ENCODE data around the gene PKNOX1. TPM values are rescaled to one million over a fixed set of nuclear protein-coding genes. Genes with fewer than 3 reads are reported as not detected.
A peak's percentile ranks its signal among the peaks of the same experiment; 100 is the strongest.
"Not testable (repeated sequence)": the region's sequence is repeated elsewhere in the genome, so short reads cannot be mapped to it uniquely, and the experiment has no call there.

Gene PKNOX1
- total and polyA plus RNA-seq, 9 donors, result 13.2 to 18.7 (median 16.7) TPM

DNA sequence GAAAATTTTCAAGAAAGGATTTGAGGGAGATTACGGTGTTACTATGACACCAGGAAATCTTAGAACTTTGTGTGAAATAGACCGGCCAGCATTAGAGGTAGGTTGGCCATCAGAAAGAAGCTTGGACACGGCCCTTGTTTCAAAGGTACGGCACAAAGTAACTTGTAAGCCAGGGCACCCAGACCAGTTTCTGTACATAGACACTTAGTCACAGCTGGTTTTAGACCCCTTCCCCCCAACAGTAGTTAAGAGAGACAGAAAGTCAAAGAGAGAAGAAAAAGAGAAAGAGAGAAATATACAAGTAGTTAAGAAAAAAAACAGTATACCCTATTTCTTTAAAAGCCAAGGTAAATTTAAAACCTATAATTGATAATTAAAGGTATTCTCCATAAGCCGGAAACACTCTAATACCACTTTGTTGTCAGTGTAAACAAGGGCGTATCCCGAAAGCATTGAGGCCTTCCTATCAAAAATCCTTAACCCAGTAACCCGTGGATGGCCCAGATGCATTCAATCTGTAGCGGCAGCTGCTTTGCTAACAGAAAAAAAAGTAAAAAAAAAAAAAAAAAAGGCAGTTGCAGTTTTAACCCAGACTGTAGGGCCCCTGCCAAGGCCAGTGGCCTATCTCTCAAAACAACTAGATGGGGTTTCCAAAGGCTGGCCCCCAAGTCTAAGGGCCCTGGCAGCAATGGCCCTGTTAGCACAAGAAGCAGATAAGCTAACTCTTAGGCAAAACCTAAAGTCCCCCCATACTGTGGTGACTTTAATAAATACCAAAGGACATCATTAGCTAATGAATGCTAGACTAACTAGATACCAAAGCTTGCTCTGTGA, 41.0 kb upstream of the PKNOX1 start:
- not testable (repeated sequence) for H3K36me3 ChIP-seq (ENCODE audit: control insufficient read depth, insufficient read depth, low read length); H3K9me3 ChIP-seq (replicated peaks; ENCODE audit: control insufficient read depth, low read depth, low read length); H3K27me3 ChIP-seq (ENCODE audit: control insufficient read depth, insufficient read depth, low read length); H3K4me3 ChIP-seq (ENCODE audit: low read length)
- H3K27ac ChIP-seq (ENCODE audit: low read length), result peak overlapping the region; percentile 52
- DNase-seq, result peak; percentile 44
- WGBS (ENCODE audit: insufficient coverage), result no CpG with 5 or more reads among the region's 9 CpGs
- peaks cover 13% of the 10 kb centered on the region for H3K4me1 ChIP-seq (ENCODE audit: control insufficient read depth, insufficient read depth, low read length)

DNA sequence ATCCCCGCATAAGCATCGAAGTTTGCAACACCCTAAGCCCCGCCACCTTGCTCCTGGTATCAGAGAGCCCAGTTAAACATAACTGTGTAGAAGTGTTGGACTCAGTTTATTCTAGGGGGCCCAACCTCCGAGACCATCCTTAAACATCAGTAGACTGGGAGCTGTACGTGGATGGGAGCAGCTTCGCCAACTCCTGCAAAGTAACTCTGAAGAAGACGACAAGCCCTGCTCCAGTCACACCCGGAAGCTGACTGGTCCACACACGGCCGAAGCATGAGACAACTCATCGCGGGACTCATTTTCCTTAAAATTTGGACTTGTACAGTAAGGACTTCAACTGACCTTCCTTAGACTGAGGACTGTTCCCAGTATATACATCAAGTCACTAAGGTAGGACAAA, 40.4 kb upstream of the PKNOX1 start:
- 93% methylated on average over 2 of the region's 12 CpGs for WGBS (ENCODE audit: insufficient coverage)
- DNase-seq; H3K27ac ChIP-seq (ENCODE audit: low read length); H3K27me3 ChIP-seq (ENCODE audit: control insufficient read depth, insufficient read depth, low read length); H3K9me3 ChIP-seq (replicated peaks; ENCODE audit: control insufficient read depth, low read depth, low read length); H3K4me3 ChIP-seq (ENCODE audit: low read length); H3K36me3 ChIP-seq (ENCODE audit: control insufficient read depth, insufficient read depth, low read length): not testable (repeated sequence)
- H3K4me1 ChIP-seq (ENCODE audit: control insufficient read depth, insufficient read depth, low read length), result peaks cover 20% of the 10 kb centered on the region

GRCh38 chr21:42936360-42936759, 38.0 kb upstream of the PKNOX1 start:
- WGBS (ENCODE audit: insufficient coverage), result 100% methylated on average over 1 of the region's 5 CpGs
- peaks cover 35% of the 10 kb centered on the region for H3K4me1 ChIP-seq (ENCODE audit: control insufficient read depth, insufficient read depth, low read length)
- H3K36me3 ChIP-seq (ENCODE audit: control insufficient read depth, insufficient read depth, low read length); DNase-seq; H3K9me3 ChIP-seq (replicated peaks; ENCODE audit: control insufficient read depth, low read depth, low read length); H3K27me3 ChIP-seq (ENCODE audit: control insufficient read depth, insufficient read depth, low read length); H3K27ac ChIP-seq (ENCODE audit: low read length); H3K4me3 ChIP-seq (ENCODE audit: low read length): not testable (repeated sequence)

- DNase-seq; H3K4me3 ChIP-seq (ENCODE audit: low read length); H3K27ac ChIP-seq (ENCODE audit: low read length); H3K36me3 ChIP-seq (ENCODE audit: control insufficient read depth, insufficient read depth, low read length); H3K9me3 ChIP-seq (replicated peaks; ENCODE audit: control insufficient read depth, low read depth, low read length); H3K27me3 ChIP-seq (ENCODE audit: control insufficient read depth, insufficient read depth, low read length): not testable (repeated sequence)
- WGBS (ENCODE audit: insufficient coverage), result 90% methylated on average over 9 of the region's 16 CpGs
- H3K4me1 ChIP-seq (ENCODE audit: control insufficient read depth, insufficient read depth, low read length), result peaks cover 35% of the 10 kb centered on the region
Measured at GRCh38 chr21:42937034-42937940, 37.1 kb upstream of the PKNOX1 start.

GRCh38 chr21:42937960-42938605, 36.3 kb upstream of the PKNOX1 start:
- Histone ChIP-seq H3K27me3 (ENCODE audit: control insufficient read depth, insufficient read depth, low read length) (no peaks in the 10 kb centered on the region), H3K4me3 (ENCODE audit: low read length) (no peak overlapping the region), H3K36me3 (ENCODE audit: control insufficient read depth, insufficient read depth, low read length) (no peaks in the 10 kb centered on the region), H3K27ac (ENCODE audit: low read length) (peak overlapping the region; percentile 81), H3K9me3 (replicated peaks; ENCODE audit: control insufficient read depth, low read depth, low read length) (no peaks in the 10 kb centered on the region), H3K4me1 (ENCODE audit: control insufficient read depth, insufficient read depth, low read length) (peaks cover 33% of the 10 kb centered on the region)
- 72% methylated on average over 9 of the region's 21 CpGs for whole genome bisulfite sequencing (ENCODE audit: insufficient coverage)
- DNase-seq, result peak; percentile 98

GRCh38 chr21:42938606-42938995, 35.8 kb upstream of the PKNOX1 start:
- H3K27ac ChIP-seq (ENCODE audit: low read length), result peak overlapping the region; percentile 81
- peaks cover 32% of the 10 kb centered on the region for H3K4me1 ChIP-seq (ENCODE audit: control insufficient read depth, insufficient read depth, low read length)
- H3K36me3 ChIP-seq (ENCODE audit: control insufficient read depth, insufficient read depth, low read length); H3K9me3 ChIP-seq (replicated peaks; ENCODE audit: control insufficient read depth, low read depth, low read length); H3K27me3 ChIP-seq (ENCODE audit: control insufficient read depth, insufficient read depth, low read length); DNase-seq; H3K4me3 ChIP-seq (ENCODE audit: low read length): not testable (repeated sequence)
- WGBS (ENCODE audit: insufficient coverage), result 72% methylated on average over 5 of the region's 6 CpGs

DNA sequence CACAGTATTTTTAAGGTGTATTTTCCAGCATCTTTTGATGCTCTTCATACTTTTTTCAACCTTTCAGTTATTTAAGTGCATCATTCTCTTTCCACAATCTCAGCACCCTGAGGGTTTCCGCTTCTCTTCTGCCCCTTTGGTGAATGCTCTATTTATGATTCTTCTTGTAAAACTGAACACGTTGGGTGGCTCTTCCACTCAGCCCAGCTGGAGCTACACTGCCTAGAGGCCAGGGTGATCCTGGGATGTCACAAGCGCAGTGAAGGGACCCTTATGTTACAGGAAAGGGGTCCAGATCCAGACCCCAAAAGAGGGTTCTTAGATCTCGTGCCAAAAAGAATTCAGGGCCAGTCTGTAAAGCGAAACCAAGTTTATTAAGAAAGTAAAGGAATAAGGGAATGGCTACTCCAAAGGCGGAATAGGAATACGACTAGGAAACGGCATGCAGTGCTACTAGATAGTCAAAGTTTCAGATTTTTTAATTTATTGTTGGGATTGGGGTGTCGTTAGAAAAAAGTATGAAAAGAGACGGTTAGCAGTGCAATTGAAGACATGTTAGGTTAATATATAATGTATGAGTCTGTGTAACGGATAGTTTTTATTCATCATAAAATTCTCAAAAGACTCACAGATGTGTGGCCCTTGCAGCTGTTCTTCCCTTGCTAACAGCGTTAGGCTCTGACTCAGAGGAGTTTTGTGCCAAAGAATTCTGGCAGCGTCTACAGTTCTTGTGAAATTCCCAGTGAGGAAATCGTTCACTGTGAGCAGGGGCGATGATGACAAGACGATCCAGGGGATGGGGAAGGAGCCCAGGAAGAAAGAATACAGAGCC, 34.6 kb upstream of the PKNOX1 start:
- Histone ChIP-seq H3K4me3 (ENCODE audit: low read length) (peak overlapping the region; percentile 13), H3K27me3 (ENCODE audit: control insufficient read depth, insufficient read depth, low read length) (no peaks in the 10 kb centered on the region)
- 11% methylated on average over 10 of the region's 16 CpGs for WGBS (ENCODE audit: insufficient coverage)

DNA sequence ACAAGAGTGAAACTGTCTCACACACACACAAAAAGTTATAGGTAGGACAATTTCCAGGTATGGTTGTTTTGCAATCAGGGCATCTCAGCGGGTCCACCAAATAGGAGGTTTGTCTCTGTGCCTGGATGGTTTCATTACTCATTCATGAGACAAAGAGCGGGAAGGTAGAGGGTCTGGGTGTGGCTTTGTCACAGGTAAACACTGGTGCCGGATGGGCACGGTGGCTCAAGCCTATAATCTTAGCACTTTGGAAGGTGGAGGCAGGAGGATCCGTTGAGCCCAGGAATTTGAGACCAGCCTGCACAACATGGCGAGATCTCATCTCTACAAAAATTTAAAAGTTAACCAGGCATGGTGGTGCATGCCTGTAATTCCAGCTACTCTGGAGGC, 32.7 kb upstream of the PKNOX1 start:
- Histone ChIP-seq H3K4me3 (ENCODE audit: low read length) (no peak overlapping the region), H3K27me3 (ENCODE audit: control insufficient read depth, insufficient read depth, low read length) (no peaks in the 10 kb centered on the region), H3K4me1 (ENCODE audit: control insufficient read depth, insufficient read depth, low read length) (peaks cover 32% of the 10 kb centered on the region), H3K36me3 (ENCODE audit: control insufficient read depth, insufficient read depth, low read length) (no peaks in the 10 kb centered on the region), H3K27ac (ENCODE audit: low read length) (no peak overlapping the region), H3K9me3 (replicated peaks; ENCODE audit: control insufficient read depth, low read depth, low read length) (no peaks in the 10 kb centered on the region)
- 100% methylated on average over 5 of the region's 6 CpGs for WGBS (ENCODE audit: insufficient coverage)
- DNase-seq, result no peak

More for the DNA sequence above, 34.6 kb upstream of the PKNOX1 start:
- peaks cover 32% of the 10 kb centered on the region for H3K4me1 ChIP-seq (ENCODE audit: control insufficient read depth, insufficient read depth, low read length)
- no peaks in the 10 kb centered on the region for H3K36me3 ChIP-seq (ENCODE audit: control insufficient read depth, insufficient read depth, low read length)
- no peaks in the 10 kb centered on the region for H3K9me3 ChIP-seq (replicated peaks; ENCODE audit: control insufficient read depth, low read depth, low read length)
- DNase-seq, result peak; percentile 100
- H3K27ac ChIP-seq (ENCODE audit: low read length), result peak overlapping the region; percentile 95

DNA sequence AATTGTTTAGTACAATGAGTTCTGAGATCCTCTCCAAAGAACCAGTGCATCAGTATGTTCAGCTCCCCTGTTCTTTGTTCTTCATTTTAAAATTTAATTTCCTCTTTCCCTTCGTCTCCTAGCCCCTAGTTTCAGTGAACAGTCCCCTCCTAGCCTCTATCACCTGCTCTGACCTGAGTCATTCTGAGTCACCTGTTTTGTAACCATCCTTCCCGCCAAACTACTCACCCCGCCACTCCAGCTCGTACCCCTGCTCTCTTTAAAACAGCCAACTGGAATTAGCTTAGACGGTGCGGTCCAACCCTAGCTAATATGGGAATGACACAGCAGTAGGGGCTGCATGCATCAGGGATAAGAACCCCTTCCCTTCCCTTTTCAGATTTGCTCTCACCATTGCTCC, 32.1 kb upstream of the PKNOX1 start:
- no peak overlapping the region for H3K27ac ChIP-seq (ENCODE audit: low read length)
- DNase-seq, result no peak
- H3K36me3 ChIP-seq (ENCODE audit: control insufficient read depth, insufficient read depth, low read length), result no peaks in the 10 kb centered on the region
- WGBS (ENCODE audit: insufficient coverage), result 72% methylated on average over 1 of the region's 6 CpGs
- peaks cover 31% of the 10 kb centered on the region for H3K4me1 ChIP-seq (ENCODE audit: control insufficient read depth, insufficient read depth, low read length)
- no peak overlapping the region for H3K4me3 ChIP-seq (ENCODE audit: low read length)
- H3K9me3 ChIP-seq (replicated peaks; ENCODE audit: control insufficient read depth, low read depth, low read length), result no peaks in the 10 kb centered on the region
- H3K27me3 ChIP-seq (ENCODE audit: control insufficient read depth, insufficient read depth, low read length), result no peaks in the 10 kb centered on the region
